PC-9 (cell line): ENCODE data around the gene NT5DC4. TPM values are rescaled to one million over a fixed set of nuclear protein-coding genes. Genes with fewer than 3 reads are reported as not detected.

Experiments used
- BruUV-seq: library from RNA; stranded (reverse); fragments of 400-500 nt; replicated peaks from 2 replicates; lab custom pipeline; 2021; lab: Mats Ljungman, UMichigan
- CTCF ChIA-PET: fragments of 300-600 bp; sonication (Branson Sonifier 250); formaldehyde crosslinking; loops from one replicate; lab custom pipeline; 2022; ENCODE audit warnings: antibody characterized with exemption; lab: Charles Lee
- POLR2A ChIA-PET: fragments of 300-600 bp; sonication (Branson Sonifier 250); formaldehyde crosslinking; loops from one replicate; lab custom pipeline; 2022; ENCODE audit warnings: antibody characterized with exemption; ENCODE audit not compliant: unreplicated experiment; lab: Charles Lee
- DNase-seq, 2 experiments: peaks; one replicate each; pipeline versions ENCODE4 v3.0.0 to v3.0.0-alpha.2; 2015 to 2022; ENCODE audit warnings: mixed read lengths in 1 of 2
- H2AFZ ChIP-seq: fragments of 200-600 bp; sonication (generic); 2 replicates; pipeline ENCODE4 v1.8.1; 2017; ENCODE audit warnings: antibody characterized with exemption
- H3F3A ChIP-seq: fragments of 200-600 bp; sonication (generic); 2 replicates; pipeline ENCODE4 v1.8.1; 2017; ENCODE audit warnings: antibody characterized with exemption, mild to moderate bottlenecking, low read depth; ENCODE audit not compliant: insufficient read depth
- H3K27ac ChIP-seq: fragments of 200-600 bp; sonication (generic); 2 replicates; pipeline ENCODE4 v1.6.1; 2016; ENCODE audit warnings: mixed run types
- H3K27me3 ChIP-seq: fragments of 200-600 bp; sonication (generic); 2 replicates; pipeline ENCODE4 v1.6.1; 2016; ENCODE audit warnings: low read depth, mixed run types; ENCODE audit not compliant: insufficient read depth
- H3K36me3 ChIP-seq: fragments of 200-600 bp; sonication (generic); 2 replicates; pipeline ENCODE4 v1.6.1; 2016; ENCODE audit warnings: low read depth, mixed run types
- H3K4me1 ChIP-seq: fragments of 200-600 bp; sonication (generic); replicated peaks from 2 replicates; pipeline ENCODE4 v1.6.1; 2016; ENCODE audit warnings: mixed run types; ENCODE audit not compliant: insufficient read depth
- H3K4me2 ChIP-seq: fragments of 200-600 bp; sonication (generic); 2 replicates; pipeline ENCODE4 v1.6.1; 2017; ENCODE audit warnings: mixed run types
- H3K4me3 ChIP-seq: fragments of 200-600 bp; sonication (generic); 2 replicates; pipeline ENCODE4 v1.6.1; 2016; ENCODE audit warnings: mixed run types
- H3K79me2 ChIP-seq: fragments of 200-600 bp; sonication (generic); 2 replicates; pipeline ENCODE4 v1.6.1; 2017; ENCODE audit warnings: low read depth, mixed run types
- H3K9me2 ChIP-seq: fragments of 200-600 bp; sonication (generic); 2 replicates; pipeline ENCODE4 v1.8.1; 2017; ENCODE audit warnings: mild to moderate bottlenecking; ENCODE audit not compliant: insufficient read depth
- H3K9me3 ChIP-seq: fragments of 200-600 bp; sonication (generic); 2 replicates; pipeline ENCODE4 v1.8.1; 2016; ENCODE audit warnings: low read depth; ENCODE audit not compliant: insufficient read depth
- H4K20me1 ChIP-seq: fragments of 200-600 bp; sonication (generic); 2 replicates; pipeline ENCODE4 v1.8.1; 2017; ENCODE audit not compliant: insufficient read depth
- CTCF ChIP-seq: fragments of 200-600 bp; sonication (generic); conservative IDR thresholded peaks from 2 replicates; pipeline ENCODE4 v1.6.1; 2017; ENCODE audit warnings: mixed run types, antibody characterized with exemption, mild to moderate bottlenecking, moderate library complexity
- EZH2 ChIP-seq: fragments of 200-600 bp; sonication (generic); IDR thresholded peaks from 2 replicates; pipeline ENCODE4 v1.8.0; 2017; ENCODE audit warnings: antibody characterized with exemption, low read depth
- intact Hi-C: fragments of 100-400 bp; cut with micrococcal nuclease; formaldehyde crosslinking; loops from one replicate; pipeline ENCODE4 v1.10.0; 2022; ENCODE audit not compliant: unreplicated experiment
- total RNA-seq: library from RNA; stranded (reverse); gene quantifications from 2 replicates; pipeline ENCODE4 v1.2.3, GENCODE V29; 2021

Gene NT5DC4
- total RNA-seq, 1 experiment from 2014 or later: 6.1 TPM

GRCh38 chr2:112776113-112776512 lies 55.3 kb downstream of the NT5DC4 start:
- Histone ChIP-seq H3K27me3 (no peaks in the 10 kb centered on the region), H2AFZ (no peak overlapping the region), H3F3A (peaks cover 5% of the 10 kb centered on the region; the same call in 1 of the 2 replicates), H3K4me2 (no peak overlapping the region), H3K36me3 (no peaks in the 10 kb centered on the region), H3K79me2 (no peaks in the 10 kb centered on the region), H3K9me2 (no peaks in the 10 kb centered on the region; the same call in 1 of the 2 replicates), H3K27ac (no peak overlapping the region), H3K4me1 (no peaks in the 10 kb centered on the region), H3K4me3 (no peak overlapping the region), H4K20me1 (no peaks in the 10 kb centered on the region), H3K9me3 (no peaks in the 10 kb centered on the region; the same call in none of the 2 replicates)
- no peak for DNase-seq
- ChIA-PET POLR2A (no interaction called here), CTCF (no interaction called here)
- TF ChIP-seq CTCF (no peak), EZH2 (no peak)
- no TSS peak for BruUV-seq
- intact Hi-C loops: no loop called here

- no peaks in the 10 kb centered on the region for H3K79me2 ChIP-seq
- intact Hi-C loops: no loop called here
- ChIA-PET CTCF (no interaction called here), POLR2A (no interaction called here)
- no peaks in the 10 kb centered on the region for H3K4me1 ChIP-seq
- H3K4me2 ChIP-seq: no peak overlapping the region
- no peaks in the 10 kb centered on the region for H4K20me1 ChIP-seq
- no peaks in the 10 kb centered on the region for H3K36me3 ChIP-seq
- H3K27ac ChIP-seq: no peak overlapping the region
- H2AFZ ChIP-seq: no peak overlapping the region
- no peaks in the 10 kb centered on the region for H3K27me3 ChIP-seq
- H3K9me2 ChIP-seq: no peaks in the 10 kb centered on the region; the same call in 1 of the 2 replicates
- DNase-seq: no peak
- BruUV-seq: no TSS peak
- no peak for TF ChIP-seq EZH2
- TF ChIP-seq CTCF: no peak
- H3F3A ChIP-seq: peaks cover 5% of the 10 kb centered on the region; the same call in 1 of the 2 replicates
- no peak overlapping the region for H3K4me3 ChIP-seq
- H3K9me3 ChIP-seq: no peaks in the 10 kb centered on the region; the same call in none of the 2 replicates
These were observed 56.2 kb downstream of the NT5DC4 start for GRCh38 chr2:112777036-112777435.

- H3F3A ChIP-seq: peaks cover 5% of the 10 kb centered on the region; the same call in 1 of the 2 replicates
- H2AFZ ChIP-seq: no peak overlapping the region
- H3K4me1 ChIP-seq: peaks cover 13% of the 10 kb centered on the region
- H3K4me2 ChIP-seq: no peak overlapping the region
- ChIA-PET POLR2A (no interaction called here), CTCF (no interaction called here)
- DNase-seq: no peak
- H3K79me2 ChIP-seq: no peaks in the 10 kb centered on the region
- no peak overlapping the region for H3K4me3 ChIP-seq
- no peaks in the 10 kb centered on the region for H3K27me3 ChIP-seq
- TF ChIP-seq CTCF: no peak
- no peak for TF ChIP-seq EZH2
- H3K36me3 ChIP-seq: no peaks in the 10 kb centered on the region
- no peak overlapping the region for H3K27ac ChIP-seq
- no TSS peak for BruUV-seq
- H3K9me2 ChIP-seq: no peaks in the 10 kb centered on the region; the same call in 1 of the 2 replicates
- no peaks in the 10 kb centered on the region; the same call in none of the 2 replicates for H3K9me3 ChIP-seq
- intact Hi-C loops: no loop called here
- no peaks in the 10 kb centered on the region for H4K20me1 ChIP-seq
These were observed 58.8 kb downstream of the NT5DC4 start for GRCh38 chr2:112779598-112779997.
